ENCODE results near the gene NTN5.
"Not testable (repeated sequence)": the region's sequence is repeated elsewhere in the genome, so short reads cannot be mapped to it uniquely, and the experiment has no call there.

The NTN5 gene

DNA sequence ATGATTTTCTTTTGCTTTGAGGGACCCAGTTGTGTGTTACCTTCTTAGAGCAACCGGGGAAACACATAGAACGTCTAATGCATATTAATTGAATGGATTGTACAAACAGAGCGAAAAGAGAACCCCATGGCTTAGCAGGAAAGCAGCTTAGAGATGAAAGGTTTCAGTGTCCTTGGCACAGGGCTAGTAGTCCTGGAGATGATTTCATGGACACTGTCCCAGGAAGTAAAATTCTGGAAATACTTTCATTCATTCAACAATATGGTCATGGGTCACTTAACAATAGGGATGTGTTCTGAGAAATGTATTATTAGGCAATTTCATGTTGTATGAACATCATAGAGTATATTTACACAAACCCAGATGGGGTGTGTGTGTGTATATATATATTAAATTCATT lies 13.3 kb upstream of the NTN5 start:
- POLR2A ChIA-PET = no interaction called here

DNA sequence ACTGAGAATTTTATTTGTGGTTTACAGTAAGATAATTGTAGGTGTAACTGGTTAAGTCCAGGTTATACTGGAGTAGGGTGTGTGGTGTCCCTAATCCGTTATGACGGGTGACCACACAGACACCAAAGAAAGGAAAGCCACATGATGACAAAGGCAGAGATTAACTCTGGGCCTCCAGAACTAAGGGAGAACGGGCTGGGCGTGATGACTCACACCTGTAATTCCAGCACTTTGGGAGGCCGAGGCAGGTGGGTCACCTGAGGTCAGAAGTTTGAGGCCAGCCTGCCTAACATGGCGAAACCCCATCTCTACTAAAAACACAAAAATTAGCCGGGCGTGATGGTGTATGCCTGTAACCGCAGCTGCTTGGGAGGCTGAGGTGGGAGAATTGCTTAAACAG lies 12.8 kb upstream of the NTN5 start:
- TF ChIP-seq NFRKB (IDR thresholded peaks at IDR 0.05) (no peak), ELF4 (IDR thresholded peaks at IDR 0.05) (no peak), SP1 (IDR thresholded peaks at IDR 0.05) (no peak), CTBP1 (IDR thresholded peaks at IDR 0.05; ENCODE audit: borderline replicate concordance) (no peak), HDGF (IDR thresholded peaks at IDR 0.05; ENCODE audit: borderline replicate concordance) (no peak), TARDBP (IDR thresholded peaks at IDR 0.05) (no peak), FOXM1 (IDR thresholded peaks at IDR 0.05; ENCODE audit: borderline replicate concordance) (no peak), L3MBTL2 (conservative IDR thresholded peaks at IDR 0.05) (no peak)
- TF ChIP-seq, protein P1, sequence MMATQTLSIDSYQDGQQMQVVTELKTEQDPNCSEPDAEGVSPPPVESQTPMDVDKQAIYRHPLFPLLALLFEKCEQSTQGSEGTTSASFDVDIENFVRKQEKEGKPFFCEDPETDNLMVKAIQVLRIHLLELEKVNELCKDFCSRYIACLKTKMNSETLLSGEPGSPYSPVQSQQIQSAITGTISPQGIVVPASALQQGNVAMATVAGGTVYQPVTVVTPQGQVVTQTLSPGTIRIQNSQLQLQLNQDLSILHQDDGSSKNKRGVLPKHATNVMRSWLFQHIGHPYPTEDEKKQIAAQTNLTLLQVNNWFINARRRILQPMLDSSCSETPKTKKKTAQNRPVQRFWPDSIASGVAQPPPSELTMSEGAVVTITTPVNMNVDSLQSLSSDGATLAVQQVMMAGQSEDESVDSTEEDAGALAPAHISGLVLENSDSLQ (IDR thresholded peaks at IDR 0.05) = no peak
- no peak for DNase-seq (ENCODE audit: extremely low spot score)
- POLR2A ChIA-PET = no interaction called here
- CTCF ChIA-PET = no interaction called here

More for the DNA sequence above, 13.3 kb upstream of the NTN5 start:
- CTCF ChIA-PET = interaction anchor here (0.6 kb wide), 1 partner anchor 154 kb away, joined by 4 read pairs; no protein-coding TSS in a partner anchor
- no peak for TF ChIP-seq LEF1 (IDR thresholded peaks at IDR 0.05; ENCODE audit: borderline replicate concordance)
- no peak for TF ChIP-seq SUZ12 (IDR thresholded peaks at IDR 0.05)
- no peak for TF ChIP-seq ZNF384 (IDR thresholded peaks at IDR 0.05)
- no peak for TF ChIP-seq NFRKB (IDR thresholded peaks at IDR 0.05)
- TF ChIP-seq FOXM1 (IDR thresholded peaks at IDR 0.05; ENCODE audit: borderline replicate concordance) = no peak
- TF ChIP-seq FOXA1 (IDR thresholded peaks at IDR 0.05) = no peak
- no peak for TF ChIP-seq SP1 (IDR thresholded peaks at IDR 0.05)
- TF ChIP-seq, protein P1 (IDR thresholded peaks at IDR 0.05) = no peak
- TF ChIP-seq L3MBTL2 (conservative IDR thresholded peaks at IDR 0.05) = no peak
- TF ChIP-seq TARDBP (IDR thresholded peaks at IDR 0.05) = no peak
- TF ChIP-seq ARNT (IDR thresholded peaks at IDR 0.05) = no peak
- no peak for TF ChIP-seq BHLHE40 (IDR thresholded peaks at IDR 0.05; ENCODE audit: borderline replicate concordance)
- TF ChIP-seq HDGF (IDR thresholded peaks at IDR 0.05; ENCODE audit: borderline replicate concordance) = no peak
- no peak for TF ChIP-seq ELF4 (IDR thresholded peaks at IDR 0.05)
- DNase-seq (ENCODE audit: extremely low spot score) = no peak

DNA sequence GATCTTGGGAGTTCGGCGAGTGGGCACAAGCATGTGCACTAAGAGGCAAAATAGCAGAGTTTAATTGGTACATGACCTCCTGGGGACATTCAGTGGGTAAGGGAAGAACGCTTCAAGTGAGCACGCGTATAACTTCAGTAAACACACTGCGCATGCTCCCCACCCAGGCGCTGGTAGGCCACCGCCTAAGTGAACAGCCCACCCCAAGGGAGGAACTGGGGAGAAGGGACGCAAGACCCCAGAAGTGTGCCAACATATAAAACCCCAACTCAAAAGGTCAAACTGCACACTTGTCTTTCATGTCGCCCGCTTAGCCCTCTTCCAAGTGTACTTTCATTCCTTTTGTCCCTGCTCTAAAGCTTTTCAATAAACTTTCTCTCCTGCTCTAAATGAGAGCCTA lies 10.5 kb upstream of the NTN5 start:
- ChIA-PET POLR2A (interaction anchor here (0.6 kb wide), 1 partner anchor 266 kb away, joined by 3 read pairs; no protein-coding TSS in a partner anchor), CTCF (no interaction called here)
- no peak for TF ChIP-seq L3MBTL2 (conservative IDR thresholded peaks at IDR 0.05)
- TF ChIP-seq BHLHE40 (IDR thresholded peaks at IDR 0.05; ENCODE audit: borderline replicate concordance) = no peak
- no peak for TF ChIP-seq CTBP1 (IDR thresholded peaks at IDR 0.05; ENCODE audit: borderline replicate concordance)
- TF ChIP-seq ZNF384 (IDR thresholded peaks at IDR 0.05) = no peak
- TF ChIP-seq SUZ12 (IDR thresholded peaks at IDR 0.05) = no peak
- no peak for TF ChIP-seq SP1 (IDR thresholded peaks at IDR 0.05)
- no peak for TF ChIP-seq FOXA1 (IDR thresholded peaks at IDR 0.05)
- TF ChIP-seq ELF4 (IDR thresholded peaks at IDR 0.05) = no peak
- no peak for TF ChIP-seq NFRKB (IDR thresholded peaks at IDR 0.05)
- TF ChIP-seq HDGF (IDR thresholded peaks at IDR 0.05; ENCODE audit: borderline replicate concordance) = no peak
- TF ChIP-seq FOXM1 (IDR thresholded peaks at IDR 0.05; ENCODE audit: borderline replicate concordance) = no peak
- no peak for TF ChIP-seq ARNT (IDR thresholded peaks at IDR 0.05)
- TF ChIP-seq, protein P1 (IDR thresholded peaks at IDR 0.05) = no peak
- no peak for TF ChIP-seq LEF1 (IDR thresholded peaks at IDR 0.05; ENCODE audit: borderline replicate concordance)
- no peak for TF ChIP-seq TARDBP (IDR thresholded peaks at IDR 0.05)
- no peak for TF ChIP-seq FOXK2 (IDR thresholded peaks at IDR 0.05)
- no peak for DNase-seq (ENCODE audit: extremely low spot score)

DNA sequence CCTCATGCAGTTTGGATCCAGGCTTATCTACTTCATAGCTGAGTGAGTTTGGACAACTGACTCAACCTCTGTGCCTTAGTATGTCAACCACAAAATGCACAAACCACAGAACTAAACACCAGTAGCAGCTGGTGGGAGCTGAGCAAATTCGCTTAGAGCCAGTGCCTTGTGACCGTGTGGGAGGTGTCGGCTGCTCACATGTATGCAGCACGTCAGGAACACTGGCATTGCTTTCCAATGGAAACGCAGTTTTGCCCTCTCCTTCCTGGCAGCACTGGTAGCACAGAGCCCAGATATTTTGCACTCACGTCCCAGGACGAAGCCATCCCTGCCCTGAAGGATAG lies 8.3 kb upstream of the NTN5 start:
- TF ChIP-seq L3MBTL2 (conservative IDR thresholded peaks at IDR 0.05) (no peak), ELF4 (IDR thresholded peaks at IDR 0.05) (no peak), FOXM1 (IDR thresholded peaks at IDR 0.05; ENCODE audit: borderline replicate concordance) (no peak), LEF1 (IDR thresholded peaks at IDR 0.05; ENCODE audit: borderline replicate concordance) (no peak), CTBP1 (IDR thresholded peaks at IDR 0.05; ENCODE audit: borderline replicate concordance) (no peak), FOXK2 (IDR thresholded peaks at IDR 0.05) (no peak), NFRKB (IDR thresholded peaks at IDR 0.05) (no peak), HDGF (IDR thresholded peaks at IDR 0.05; ENCODE audit: borderline replicate concordance) (no peak), SUZ12 (IDR thresholded peaks at IDR 0.05) (no peak), SP1 (IDR thresholded peaks at IDR 0.05) (no peak), ZNF384 (IDR thresholded peaks at IDR 0.05) (no peak), BHLHE40 (IDR thresholded peaks at IDR 0.05; ENCODE audit: borderline replicate concordance) (no peak), TARDBP (IDR thresholded peaks at IDR 0.05) (no peak), FOXA1 (IDR thresholded peaks at IDR 0.05) (no peak), ARNT (IDR thresholded peaks at IDR 0.05) (no peak)
- TF ChIP-seq, protein P1 (IDR thresholded peaks at IDR 0.05) = no peak
- POLR2A ChIA-PET = no interaction called here
- CTCF ChIA-PET = no interaction called here
- DNase-seq (ENCODE audit: extremely low spot score) = no peak

DNA sequence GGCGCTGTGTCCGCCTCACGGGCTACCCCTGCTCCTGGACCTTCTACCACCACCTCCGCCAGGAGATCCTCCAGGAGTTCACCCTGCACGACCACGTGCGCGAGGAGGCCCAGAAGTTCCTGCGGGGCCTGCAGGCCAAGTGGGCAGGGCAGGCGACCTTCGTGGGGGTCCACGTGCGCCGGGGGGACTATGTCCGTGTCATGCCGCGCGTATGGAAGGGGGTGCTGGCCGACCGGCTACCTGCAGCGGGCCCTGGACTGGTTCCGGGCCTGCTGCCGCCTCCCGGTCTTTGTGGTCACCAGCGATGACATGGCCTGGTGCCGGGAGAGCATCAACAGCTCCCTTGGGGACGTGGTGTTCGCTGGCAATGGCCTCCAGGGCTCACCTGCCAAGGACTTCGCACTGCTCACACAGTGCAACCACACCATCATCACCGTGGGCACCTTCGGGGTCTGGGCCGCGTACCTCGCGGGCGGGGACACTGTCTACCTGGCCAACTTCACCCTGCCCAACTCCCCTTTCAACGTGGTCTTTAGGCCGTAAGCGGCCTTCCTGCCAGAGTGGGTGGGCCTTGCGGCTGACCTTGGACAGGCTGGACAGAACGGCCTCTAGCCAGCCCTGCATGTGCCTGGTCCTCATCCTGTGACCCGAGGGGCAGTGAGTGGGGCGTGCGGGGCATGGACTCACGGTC lies 7.8 kb upstream of the NTN5 start:
- no peak for DNase-seq (ENCODE audit: extremely low spot score)
- TF ChIP-seq FOXK2 (IDR thresholded peaks at IDR 0.05) (no peak), BHLHE40 (IDR thresholded peaks at IDR 0.05; ENCODE audit: borderline replicate concordance) (no peak), TARDBP (IDR thresholded peaks at IDR 0.05) (no peak), SP1 (IDR thresholded peaks at IDR 0.05) (no peak), ARNT (IDR thresholded peaks at IDR 0.05) (no peak), ZNF384 (IDR thresholded peaks at IDR 0.05) (no peak), SUZ12 (IDR thresholded peaks at IDR 0.05) (no peak)
- ChIA-PET POLR2A (no interaction called here), CTCF (no interaction called here)

DNA sequence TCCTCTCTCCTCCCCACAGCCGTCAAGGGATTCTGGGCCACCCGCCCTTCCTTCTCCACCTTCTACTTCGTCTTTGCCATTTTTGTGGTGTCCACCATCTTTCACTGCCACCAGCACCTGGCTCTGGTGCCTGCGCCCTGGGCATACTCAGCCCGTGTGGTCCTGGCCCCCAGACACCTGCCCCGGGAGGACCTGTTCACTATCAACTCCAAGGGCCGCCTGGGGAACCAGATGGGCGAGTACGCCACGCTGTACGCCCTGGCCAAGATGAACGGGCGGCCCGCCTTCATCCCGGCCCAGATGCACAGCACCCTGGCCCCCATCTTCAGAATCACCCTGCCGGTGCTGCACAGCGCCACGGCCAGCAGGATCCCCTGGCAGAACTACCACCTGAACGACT lies 7.2 kb upstream of the NTN5 start:
- DNase-seq (ENCODE audit: extremely low spot score); CTCF ChIA-PET; POLR2A ChIA-PET: not testable (repeated sequence)

Data from HEK293T (cell line).